Erythroblast (primary cell): ENCODE data around the gene STMN3.
"Not testable (repeated sequence)": the region's sequence is repeated elsewhere in the genome, so short reads cannot be mapped to it uniquely, and the experiment has no call there.

Source experiments
- GATA1 ChIP-seq: IDR thresholded peaks from 2 replicates; pipeline ENCODE4 v1.6.1; 2011; ENCODE audit warnings: low read depth, mild to moderate bottlenecking, control low read depth, low read length, moderate library complexity
- POLR2A ChIP-seq: IDR thresholded peaks from 2 replicates; pipeline ENCODE4 v1.6.1; 2011; ENCODE audit warnings: mild to moderate bottlenecking, low read length

DNA sequence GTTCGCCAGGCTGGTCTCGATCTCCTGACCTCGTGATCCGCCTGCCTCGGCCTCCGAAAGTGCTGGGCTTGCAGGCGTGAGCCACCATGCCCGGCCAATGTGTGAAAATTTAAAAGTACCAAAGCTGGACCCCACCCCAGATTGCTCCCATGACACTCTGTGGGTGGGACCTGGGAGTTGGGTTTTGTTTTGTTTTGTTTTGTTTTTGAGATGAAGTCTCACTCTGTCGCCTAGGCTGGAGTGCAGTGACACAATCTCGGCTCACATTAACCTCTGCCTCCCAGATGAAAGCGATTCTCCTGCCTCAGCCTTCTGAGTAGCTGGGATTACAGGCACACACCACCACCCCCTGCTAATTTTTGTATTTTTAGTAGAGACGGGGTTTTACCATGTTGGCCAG lies 18.5 kb upstream of the STMN3 start:
- not testable (repeated sequence) for TF ChIP-seq POLR2A, GATA1
